Measurements from ENCODE around the gene P2RY6.

DNA sequence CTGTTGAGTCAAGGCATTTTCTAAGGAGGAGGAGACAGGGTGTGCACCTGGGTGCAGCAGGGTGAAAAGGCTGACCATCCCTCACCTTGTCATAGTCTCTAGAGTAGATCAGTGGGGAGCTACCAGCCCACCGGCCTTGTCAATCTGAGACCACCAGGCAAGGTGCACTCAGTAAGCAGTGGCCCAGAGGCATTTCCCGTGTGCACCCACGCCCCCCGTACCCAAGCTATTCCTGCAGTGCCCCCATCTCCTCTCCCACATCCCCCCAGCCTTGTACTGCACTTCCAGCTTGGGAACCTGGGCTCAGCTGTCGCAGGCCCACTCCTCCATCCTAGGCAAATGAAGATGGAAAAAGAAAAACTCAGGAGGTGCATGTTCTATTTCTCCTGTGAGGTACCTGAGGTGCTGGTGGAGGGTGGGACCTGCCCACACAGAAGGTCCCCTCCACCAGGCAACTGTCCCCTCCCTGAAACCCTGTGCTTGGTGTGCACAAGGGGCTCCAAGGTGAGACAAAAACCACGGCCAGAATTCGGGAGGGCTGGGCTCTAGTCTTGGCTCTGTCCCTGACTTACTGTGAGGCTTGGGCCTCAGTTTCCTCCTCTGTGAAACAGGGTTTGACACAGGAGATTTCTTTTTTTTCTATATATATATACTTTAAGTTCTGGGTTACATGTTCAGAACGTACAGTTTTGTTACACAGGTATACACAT is 45.7 kb upstream of the P2RY6 start:
- TF ChIP-seq, protein P1, sequence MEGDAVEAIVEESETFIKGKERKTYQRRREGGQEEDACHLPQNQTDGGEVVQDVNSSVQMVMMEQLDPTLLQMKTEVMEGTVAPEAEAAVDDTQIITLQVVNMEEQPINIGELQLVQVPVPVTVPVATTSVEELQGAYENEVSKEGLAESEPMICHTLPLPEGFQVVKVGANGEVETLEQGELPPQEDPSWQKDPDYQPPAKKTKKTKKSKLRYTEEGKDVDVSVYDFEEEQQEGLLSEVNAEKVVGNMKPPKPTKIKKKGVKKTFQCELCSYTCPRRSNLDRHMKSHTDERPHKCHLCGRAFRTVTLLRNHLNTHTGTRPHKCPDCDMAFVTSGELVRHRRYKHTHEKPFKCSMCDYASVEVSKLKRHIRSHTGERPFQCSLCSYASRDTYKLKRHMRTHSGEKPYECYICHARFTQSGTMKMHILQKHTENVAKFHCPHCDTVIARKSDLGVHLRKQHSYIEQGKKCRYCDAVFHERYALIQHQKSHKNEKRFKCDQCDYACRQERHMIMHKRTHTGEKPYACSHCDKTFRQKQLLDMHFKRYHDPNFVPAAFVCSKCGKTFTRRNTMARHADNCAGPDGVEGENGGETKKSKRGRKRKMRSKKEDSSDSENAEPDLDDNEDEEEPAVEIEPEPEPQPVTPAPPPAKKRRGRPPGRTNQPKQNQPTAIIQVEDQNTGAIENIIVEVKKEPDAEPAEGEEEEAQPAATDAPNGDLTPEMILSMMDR (IDR thresholded peaks at IDR 0.05) = no peak
- no peak for TF ChIP-seq POLR2A (IDR thresholded peaks at IDR 0.05)
